Measurements from ENCODE around the gene CYP4A22.
"Not testable (repeated sequence)": the region's sequence is repeated elsewhere in the genome, so short reads cannot be mapped to it uniquely, and the experiment has no call there.

Gene CYP4A22

DNA sequence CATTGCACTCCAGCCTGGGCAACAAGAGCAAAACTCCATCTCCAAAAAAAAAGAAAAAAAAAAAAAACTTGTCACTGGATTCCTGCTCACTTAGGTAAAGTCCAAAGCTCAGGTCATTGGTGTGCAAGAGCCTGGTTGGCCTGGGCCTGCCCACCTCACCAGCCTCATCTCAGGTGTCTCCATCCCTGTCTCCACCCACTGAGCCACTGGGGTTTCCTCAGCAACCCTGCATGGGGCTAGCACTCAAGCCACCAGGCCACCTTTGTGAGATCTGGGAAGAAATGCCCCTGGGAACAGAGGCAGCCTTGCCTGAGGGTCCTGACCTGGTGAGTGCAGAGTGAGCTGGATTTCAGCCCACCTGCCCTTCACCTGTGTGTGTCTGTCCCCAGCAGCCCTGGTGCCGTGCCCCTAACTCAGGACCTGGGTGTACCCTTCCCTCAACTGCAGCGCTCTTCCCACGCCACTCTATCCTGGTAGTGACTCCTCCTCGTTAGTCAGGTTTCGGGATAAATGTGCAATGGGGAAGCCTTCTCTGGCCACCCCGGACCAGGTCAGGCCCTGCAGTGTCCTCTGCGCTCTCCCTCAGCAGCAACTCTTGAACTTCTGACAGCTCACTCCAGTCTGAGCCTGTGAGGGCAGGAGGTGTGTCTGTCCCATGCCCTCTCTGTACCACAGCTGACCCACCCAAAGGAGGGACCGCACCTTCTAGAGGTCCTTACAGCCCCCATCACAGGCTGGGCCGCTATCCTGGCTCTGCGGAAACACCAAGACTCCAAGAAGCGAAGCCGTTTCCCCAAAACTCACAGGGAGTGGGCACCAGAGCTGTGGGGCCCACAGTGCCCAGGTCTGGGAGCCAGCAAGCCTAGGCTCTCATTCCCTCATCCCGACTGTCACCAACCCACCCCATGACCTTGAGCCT is 49.3 kb downstream of the CYP4A22 start:
- DNase-seq, result no peak

DNA sequence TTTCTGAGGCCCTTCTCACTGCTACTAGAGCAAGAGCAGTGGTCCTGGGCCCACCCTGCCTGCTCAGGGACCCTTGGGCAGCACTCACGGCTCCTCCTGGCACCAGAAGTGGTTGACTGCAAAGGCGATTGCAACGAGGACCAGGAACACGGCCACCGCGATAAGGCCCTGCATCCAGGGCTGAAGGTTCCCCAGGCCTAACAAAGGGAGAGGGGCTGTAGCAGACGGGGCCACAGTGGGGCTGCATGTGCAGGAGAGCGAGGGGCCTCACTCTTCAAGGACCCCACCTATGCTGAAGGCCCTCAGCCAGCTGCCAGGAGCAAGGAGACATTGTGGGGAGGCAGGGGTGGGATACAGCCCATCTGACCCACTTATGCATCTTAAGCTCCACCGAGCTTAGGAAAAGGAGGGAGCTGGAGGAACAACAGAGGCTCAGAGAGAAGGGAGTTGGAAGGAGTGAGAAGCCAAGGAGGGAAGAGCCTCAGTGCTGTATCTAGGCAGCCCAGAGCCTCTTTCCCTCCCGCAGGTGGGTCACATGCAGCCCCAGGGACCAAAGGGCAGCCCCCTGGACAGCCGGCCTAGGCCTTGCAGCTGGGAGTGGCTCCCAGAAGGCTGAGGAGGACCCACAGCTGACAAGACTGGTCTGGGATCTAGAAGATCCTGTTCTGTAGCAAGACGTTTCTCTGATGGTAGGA is 50.1 kb downstream of the CYP4A22 start:
- DNase-seq, result no peak

DNA sequence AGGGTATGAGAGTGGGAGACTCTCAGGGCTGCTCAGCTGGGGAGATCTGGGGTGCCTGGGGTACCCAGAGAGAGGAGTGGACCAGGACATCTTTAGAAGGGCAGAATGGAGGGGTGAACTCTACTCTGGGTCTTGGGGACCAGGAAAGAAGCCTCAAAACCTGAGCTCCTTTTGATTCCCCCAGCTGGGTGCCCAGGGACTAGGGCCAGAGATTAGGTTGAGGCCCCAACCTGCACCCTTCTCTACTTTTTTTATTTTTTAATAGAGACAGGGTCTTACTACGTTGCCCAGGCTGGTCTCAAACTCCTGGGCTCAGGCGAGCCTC is 50.6 kb downstream of the CYP4A22 start:
- no peak for DNase-seq

DNA sequence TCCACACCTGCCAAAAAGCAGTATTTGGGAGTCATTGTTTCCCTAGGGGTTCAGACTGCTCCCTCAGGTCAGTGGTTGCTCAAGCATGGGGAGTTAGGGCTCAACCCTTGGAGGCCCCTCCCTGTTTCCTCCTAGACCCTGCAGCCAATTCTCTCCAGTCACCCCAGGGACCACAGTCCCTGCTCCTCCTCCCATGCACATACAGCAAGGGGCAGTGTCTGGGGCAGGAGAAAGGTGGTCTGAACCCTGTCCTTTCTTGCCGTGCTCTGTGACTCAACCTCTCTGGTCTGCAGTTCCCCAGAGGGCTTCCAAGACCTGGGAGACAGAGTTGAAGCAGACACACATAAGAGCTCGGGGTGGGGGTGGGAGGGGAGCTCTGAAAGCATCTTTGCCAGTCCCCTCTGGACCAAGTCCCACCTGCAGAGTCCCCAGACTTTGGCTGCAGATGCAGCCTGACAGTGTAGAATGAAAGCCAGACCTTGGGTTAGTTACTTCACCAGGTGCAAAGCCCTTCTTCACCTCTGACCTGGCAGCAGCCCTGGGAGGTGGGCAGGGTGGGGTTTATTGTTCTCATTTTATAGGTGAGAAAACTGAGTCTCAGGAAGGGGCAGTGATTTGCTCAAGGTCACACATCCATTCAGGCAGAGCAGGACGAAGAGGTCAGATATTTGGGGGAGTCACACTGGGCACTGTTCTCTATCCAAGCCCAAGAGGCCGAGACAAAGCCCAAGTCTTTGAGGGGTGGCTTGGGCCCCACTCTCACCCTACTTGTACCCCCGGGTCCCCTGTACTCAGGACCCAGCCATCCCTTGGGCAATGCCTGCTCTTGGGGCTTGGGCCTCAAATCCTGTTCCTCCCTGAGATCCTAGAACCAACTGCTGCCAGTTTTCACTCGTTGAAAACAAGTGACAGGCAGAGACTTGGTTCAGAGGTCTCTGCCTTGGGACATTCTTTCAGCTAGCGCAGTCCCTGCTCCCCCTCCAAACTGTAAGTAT is 51.8 kb downstream of the CYP4A22 start:
- DNase-seq, result no peak

GRCh38 chr1:47189844-47190508 is 52.7 kb downstream of the CYP4A22 start, which contains the start of gene PDZK1IP1:
PDZK1IP1 (minus strand) TSS chr1:47190036; CDS start chr1:47189932, 104 bp downstream.
- DNase-seq, result peak; percentile 39

- DNase-seq, result no peak
Observed at GRCh38 chr1:47190509-47190855, 53.2 kb downstream of the CYP4A22 start.

DNA sequence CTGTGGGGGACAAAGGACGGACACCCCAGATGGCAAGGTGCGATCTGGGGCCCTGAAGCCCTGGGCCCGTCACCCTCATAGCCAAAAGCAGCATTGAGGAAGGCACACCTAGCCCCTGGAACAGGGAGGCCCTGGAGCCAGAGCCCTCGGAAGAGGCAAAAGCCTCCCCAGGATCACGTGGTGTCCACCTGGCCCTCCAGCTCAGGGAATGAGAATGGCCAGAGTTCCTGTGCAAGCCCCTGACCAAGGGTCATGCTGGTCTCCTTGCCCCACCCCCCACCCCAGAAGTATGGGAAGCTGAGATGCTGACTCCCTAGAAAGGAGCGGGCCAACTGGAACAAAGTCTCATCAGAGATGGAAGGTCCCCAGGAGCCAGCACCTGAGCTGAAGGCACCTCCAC is 53.6 kb downstream of the CYP4A22 start:
- no peak for DNase-seq

- no peak for DNase-seq
Observed at GRCh38 chr1:47191940-47192457, 54.8 kb downstream of the CYP4A22 start.

GRCh38 chr1:47192458-47193384 is 55.5 kb downstream of the CYP4A22 start:
- peak; percentile 60 for DNase-seq

GRCh38 chr1:47193496-47193895 is 56.3 kb downstream of the CYP4A22 start:
- not testable (repeated sequence) for DNase-seq

DNA sequence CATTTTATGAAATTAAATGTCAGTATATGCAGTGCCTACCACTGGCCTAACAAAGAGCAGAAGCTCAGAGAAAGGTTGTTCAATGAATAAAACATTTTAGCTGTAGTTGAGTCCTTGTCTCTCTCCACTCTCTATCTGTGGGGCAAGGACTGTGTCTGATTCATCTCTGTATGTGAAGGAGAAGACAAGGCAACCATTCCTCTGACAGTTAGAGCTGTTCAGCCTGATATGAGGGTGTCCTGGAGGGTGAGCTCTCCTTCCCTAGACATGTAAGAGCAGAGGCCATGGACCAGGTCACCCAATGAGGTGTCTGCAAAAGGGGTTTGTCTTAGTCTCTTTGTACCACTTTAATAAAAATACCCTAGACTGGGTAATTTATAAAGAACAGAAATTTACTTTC is 57.1 kb downstream of the CYP4A22 start:
- no peak for DNase-seq

DNA sequence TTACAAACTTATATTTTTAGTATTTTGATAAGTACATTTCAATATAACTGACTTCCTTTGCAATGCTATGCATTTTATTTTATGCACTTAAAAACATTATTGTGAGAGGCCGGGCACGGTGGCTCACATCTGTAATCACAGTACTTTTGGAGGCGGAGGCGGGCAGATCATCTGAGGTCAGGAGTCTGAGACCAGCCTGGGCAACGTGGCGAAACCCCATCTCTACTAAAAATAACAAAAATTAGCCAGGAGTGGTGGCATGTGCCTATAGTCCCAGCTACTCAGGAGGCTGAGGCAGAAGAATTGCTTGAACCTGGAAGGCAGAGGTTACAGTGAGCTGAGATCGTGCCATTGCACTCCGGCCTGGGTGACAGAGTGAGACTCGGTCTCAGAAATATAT is 58.7 kb downstream of the CYP4A22 start:
- not testable (repeated sequence) for DNase-seq

DNA sequence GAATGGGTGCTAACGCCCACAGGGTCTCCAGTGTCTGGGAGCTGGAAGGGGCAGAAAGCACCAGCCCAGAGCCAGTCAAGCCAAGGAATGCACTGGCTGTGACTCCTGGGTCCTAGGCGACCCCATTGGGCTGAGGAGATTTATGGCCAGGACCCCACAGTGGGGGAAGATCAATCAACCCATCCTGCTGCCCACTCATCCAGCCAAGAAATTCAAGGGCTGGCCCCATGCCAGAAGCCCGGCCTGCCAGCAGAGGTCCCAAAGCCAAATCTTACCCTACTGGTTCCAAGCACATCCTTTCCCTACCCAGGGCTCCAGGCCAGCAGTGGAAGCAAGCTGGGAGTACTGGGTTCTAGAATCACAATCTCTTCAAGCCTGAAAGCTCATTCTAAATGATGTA is 59.4 kb downstream of the CYP4A22 start:
- DNase-seq, result no peak

GRCh38 chr1:47198214-47198613 is 61.0 kb downstream of the CYP4A22 start:
- DNase-seq, result no peak

Data from fibroblast of skin of back (primary cell).